K562 (cell line): ENCODE data around the gene MARK3. TPM values are rescaled to one million over a fixed set of nuclear protein-coding genes. Genes with fewer than 3 reads are reported as not detected.

Experiments
- CREM ChIP-seq: IDR thresholded peaks from 2 replicates; pipeline ENCODE4 v1.6.1; 2014; ENCODE audit warnings: antibody characterized with exemption, low read depth
- CSDE1 ChIP-seq, 2 experiments: fragments of 450-650 bp; IDR thresholded peaks; 2 replicates each; pipeline ENCODE4 v1.6.1; 2016; ENCODE audit warnings: mild to moderate bottlenecking in 1 of 2
- SMC3 ChIP-seq: conservative IDR thresholded peaks from 2 replicates; pipeline ENCODE4 v1.6.1; 2011; ENCODE audit warnings: low read depth, low read length, improper control_type of control experiment; ENCODE audit not compliant: insufficient read depth
- ZNF507 ChIP-seq: conservative IDR thresholded peaks from 2 replicates; pipeline ENCODE4 v1.6.1; 2017; ENCODE audit warnings: missing genetic modification characterization, missing compliant biosample characterization
- polyA plus RNA-seq, 8 experiments: library from polyadenylated mRNA; depleted of rRNA in 4 of 8; stranded (reverse) in 5 of 8; unstranded in 3 of 8; fragments of >200 nt; fragmentation: Nextera tagmentation in 2 of 8; fragmentation: Illumina TruSeq in 1 of 8; extraction: Ambion mirVana in 2 of 8; extraction: Trizol in 1 of 8; gene quantifications; 2 replicates each; pipeline versions ENCODE4 v1.2.1 to v1.2.3, GENCODE V29; 2011 to 2014; ENCODE audit warnings: inconsistent platforms in 1 of 8, missing spikeins in 1 of 8
- total RNA-seq, 7 experiments: library from RNA; depleted of rRNA in 6 of 7; stranded (reverse); fragments of >200 nt in 6 of 7; fragmentation: Illumina TruSeq in 2 of 7; extraction: Trizol in 2 of 7; gene quantifications; 2 replicates each; pipeline versions ENCODE4 v1.2.1 to v1.2.3, GENCODE V29; 2011 to 2021; ENCODE audit warnings: low replicate concordance in 1 of 7
- TF ChIP-seq, protein P1 (sequence below): sonication (generic); formaldehyde crosslinking; IDR thresholded peaks from 2 replicates; pipeline ENCODE4 v1.8.0; 2023; ENCODE audit warnings: missing genetic modification reagents, mild to moderate bottlenecking, borderline replicate concordance
- TF ChIP-seq, protein P2 (sequence below): sonication (generic); formaldehyde crosslinking; IDR thresholded peaks from 2 replicates; pipeline ENCODE4 v1.8.0; 2023; ENCODE audit warnings: mild to moderate bottlenecking, missing genetic modification reagents
- TF ChIP-seq, protein P3 (sequence below), 2 experiments: fragments of 200-800 bp in 1 of 2; sonication (Bioruptor generic) in 1 of 2; sonication (generic) in 1 of 2; formaldehyde crosslinking in 1 of 2; IDR thresholded peaks in 1 of 2; conservative IDR thresholded peaks in 1 of 2; 2 replicates each; pipeline versions ENCODE4 v1.5.0 to v1.6.1; 2016 to 2020; ENCODE audit warnings: missing compliant biosample characterization in 1 of 2, missing genetic modification characterization in 1 of 2, missing genetic modification reagents in 1 of 2

Gene MARK3
- total and polyA plus RNA-seq, 9 of the 15 experiments (the other 6 are each of a cell fraction or from before 2014, with no cell fraction given) = 10.1 to 68.7 (median 56.3) TPM

DNA sequence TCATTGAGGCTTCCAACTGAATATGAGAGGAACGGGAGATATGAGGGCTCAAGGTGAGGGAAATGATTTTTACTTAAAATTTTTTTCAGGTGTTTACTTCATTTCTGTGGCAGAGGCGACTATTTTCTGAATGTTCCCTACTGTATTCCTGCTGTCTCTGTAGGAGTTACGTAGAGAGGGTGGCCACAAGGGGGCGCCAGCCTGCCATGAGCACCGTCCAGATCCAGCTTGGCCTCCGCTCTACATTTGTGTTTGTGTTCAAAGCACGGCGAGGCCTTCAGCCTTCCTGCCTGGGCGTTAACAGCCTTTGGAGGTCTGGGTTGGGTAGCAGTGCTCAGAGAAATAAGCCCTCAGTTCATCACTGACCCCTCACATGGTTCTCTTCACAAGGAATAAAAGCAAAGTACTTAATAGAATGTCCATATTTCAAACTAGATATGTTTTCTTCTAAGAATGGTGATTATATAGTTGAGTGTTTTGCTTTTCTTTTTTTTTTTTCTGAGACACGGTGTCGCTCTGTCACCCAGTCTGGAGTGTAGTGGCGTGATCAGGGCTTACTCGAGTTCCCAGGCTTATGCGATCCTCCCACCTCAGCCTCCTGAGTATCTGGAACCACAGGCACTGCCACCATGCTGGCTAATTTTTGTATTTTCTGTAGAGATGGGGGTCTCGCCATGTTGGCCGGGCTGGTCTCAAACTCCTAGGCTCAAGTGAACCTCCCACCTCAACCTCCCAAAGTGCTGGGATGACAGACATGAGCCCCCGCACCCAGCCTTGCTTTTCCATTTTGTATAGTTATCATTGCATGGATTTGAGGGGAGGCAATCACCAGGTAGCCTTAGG is 115.2 kb downstream of the MARK3 start (continued):
- TF ChIP-seq, protein P1, sequence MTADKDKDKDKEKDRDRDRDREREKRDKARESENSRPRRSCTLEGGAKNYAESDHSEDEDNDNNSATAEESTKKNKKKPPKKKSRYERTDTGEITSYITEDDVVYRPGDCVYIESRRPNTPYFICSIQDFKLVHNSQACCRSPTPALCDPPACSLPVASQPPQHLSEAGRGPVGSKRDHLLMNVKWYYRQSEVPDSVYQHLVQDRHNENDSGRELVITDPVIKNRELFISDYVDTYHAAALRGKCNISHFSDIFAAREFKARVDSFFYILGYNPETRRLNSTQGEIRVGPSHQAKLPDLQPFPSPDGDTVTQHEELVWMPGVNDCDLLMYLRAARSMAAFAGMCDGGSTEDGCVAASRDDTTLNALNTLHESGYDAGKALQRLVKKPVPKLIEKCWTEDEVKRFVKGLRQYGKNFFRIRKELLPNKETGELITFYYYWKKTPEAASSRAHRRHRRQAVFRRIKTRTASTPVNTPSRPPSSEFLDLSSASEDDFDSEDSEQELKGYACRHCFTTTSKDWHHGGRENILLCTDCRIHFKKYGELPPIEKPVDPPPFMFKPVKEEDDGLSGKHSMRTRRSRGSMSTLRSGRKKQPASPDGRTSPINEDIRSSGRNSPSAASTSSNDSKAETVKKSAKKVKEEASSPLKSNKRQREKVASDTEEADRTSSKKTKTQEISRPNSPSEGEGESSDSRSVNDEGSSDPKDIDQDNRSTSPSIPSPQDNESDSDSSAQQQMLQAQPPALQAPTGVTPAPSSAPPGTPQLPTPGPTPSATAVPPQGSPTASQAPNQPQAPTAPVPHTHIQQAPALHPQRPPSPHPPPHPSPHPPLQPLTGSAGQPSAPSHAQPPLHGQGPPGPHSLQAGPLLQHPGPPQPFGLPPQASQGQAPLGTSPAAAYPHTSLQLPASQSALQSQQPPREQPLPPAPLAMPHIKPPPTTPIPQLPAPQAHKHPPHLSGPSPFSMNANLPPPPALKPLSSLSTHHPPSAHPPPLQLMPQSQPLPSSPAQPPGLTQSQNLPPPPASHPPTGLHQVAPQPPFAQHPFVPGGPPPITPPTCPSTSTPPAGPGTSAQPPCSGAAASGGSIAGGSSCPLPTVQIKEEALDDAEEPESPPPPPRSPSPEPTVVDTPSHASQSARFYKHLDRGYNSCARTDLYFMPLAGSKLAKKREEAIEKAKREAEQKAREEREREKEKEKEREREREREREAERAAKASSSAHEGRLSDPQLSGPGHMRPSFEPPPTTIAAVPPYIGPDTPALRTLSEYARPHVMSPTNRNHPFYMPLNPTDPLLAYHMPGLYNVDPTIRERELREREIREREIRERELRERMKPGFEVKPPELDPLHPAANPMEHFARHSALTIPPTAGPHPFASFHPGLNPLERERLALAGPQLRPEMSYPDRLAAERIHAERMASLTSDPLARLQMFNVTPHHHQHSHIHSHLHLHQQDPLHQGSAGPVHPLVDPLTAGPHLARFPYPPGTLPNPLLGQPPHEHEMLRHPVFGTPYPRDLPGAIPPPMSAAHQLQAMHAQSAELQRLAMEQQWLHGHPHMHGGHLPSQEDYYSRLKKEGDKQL (CRISPR knock-in tag) = no peak
- TF ChIP-seq, protein P2, sequence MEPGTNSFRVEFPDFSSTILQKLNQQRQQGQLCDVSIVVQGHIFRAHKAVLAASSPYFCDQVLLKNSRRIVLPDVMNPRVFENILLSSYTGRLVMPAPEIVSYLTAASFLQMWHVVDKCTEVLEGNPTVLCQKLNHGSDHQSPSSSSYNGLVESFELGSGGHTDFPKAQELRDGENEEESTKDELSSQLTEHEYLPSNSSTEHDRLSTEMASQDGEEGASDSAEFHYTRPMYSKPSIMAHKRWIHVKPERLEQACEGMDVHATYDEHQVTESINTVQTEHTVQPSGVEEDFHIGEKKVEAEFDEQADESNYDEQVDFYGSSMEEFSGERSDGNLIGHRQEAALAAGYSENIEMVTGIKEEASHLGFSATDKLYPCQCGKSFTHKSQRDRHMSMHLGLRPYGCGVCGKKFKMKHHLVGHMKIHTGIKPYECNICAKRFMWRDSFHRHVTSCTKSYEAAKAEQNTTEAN (CRISPR knock-in tag) = no peak
- TF ChIP-seq, protein P3, sequence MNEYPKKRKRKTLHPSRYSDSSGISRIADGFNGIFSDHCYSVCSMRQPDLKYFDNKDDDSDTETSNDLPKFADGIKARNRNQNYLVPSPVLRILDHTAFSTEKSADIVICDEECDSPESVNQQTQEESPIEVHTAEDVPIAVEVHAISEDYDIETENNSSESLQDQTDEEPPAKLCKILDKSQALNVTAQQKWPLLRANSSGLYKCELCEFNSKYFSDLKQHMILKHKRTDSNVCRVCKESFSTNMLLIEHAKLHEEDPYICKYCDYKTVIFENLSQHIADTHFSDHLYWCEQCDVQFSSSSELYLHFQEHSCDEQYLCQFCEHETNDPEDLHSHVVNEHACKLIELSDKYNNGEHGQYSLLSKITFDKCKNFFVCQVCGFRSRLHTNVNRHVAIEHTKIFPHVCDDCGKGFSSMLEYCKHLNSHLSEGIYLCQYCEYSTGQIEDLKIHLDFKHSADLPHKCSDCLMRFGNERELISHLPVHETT (CRISPR knock-in tag; conservative IDR thresholded peaks at IDR 0.05 in 1 of 2, IDR thresholded peaks at IDR 0.05 in 1 of 2) = no peak
- TF ChIP-seq CSDE1 (IDR thresholded peaks at IDR 0.05) = no peak
- 0 out of 2 replicates have a peak, but pooled peaks have one; percentile 32 for TF ChIP-seq CREM
- no peak for TF ChIP-seq ZNF507 (tag)
- TF ChIP-seq SMC3 = peak; percentile 64
- TF ChIP-seq, all 486 proteins: peak for 9
